IPS-18a (cell line): ENCODE data around the gene PPIL1.

Experiments
- H3K27ac ChIP-seq: one replicate; pipeline ENCODE4 v1.5.1; 2013; ENCODE audit warnings: low read length
- H3K27me3 ChIP-seq: one replicate; pipeline ENCODE4 v1.6.1; 2013; ENCODE audit warnings: mild to moderate bottlenecking, low read length; ENCODE audit not compliant: control insufficient read depth, insufficient read depth
- H3K36me3 ChIP-seq: one replicate; pipeline ENCODE4 v1.6.1; 2013; ENCODE audit warnings: low read depth, low read length; ENCODE audit not compliant: control insufficient read depth
- H3K4me1 ChIP-seq: one replicate; pipeline ENCODE4 v1.6.1; 2013; ENCODE audit warnings: low read depth, low read length; ENCODE audit not compliant: control insufficient read depth
- H3K4me3 ChIP-seq: one replicate; pipeline ENCODE4 v1.5.1; 2013; ENCODE audit warnings: low read length
- H3K9ac ChIP-seq: one replicate; pipeline ENCODE4 v1.6.1; 2013; ENCODE audit warnings: mild to moderate bottlenecking, low read length, moderate library complexity
- H3K9me3 ChIP-seq: one replicate; pipeline ENCODE4 v1.6.1; 2013; ENCODE audit warnings: low read depth, low read length; ENCODE audit not compliant: control insufficient read depth

Gene PPIL1

GRCh38 chr6:36805917-36806316 is 68.7 kb downstream of the PPIL1 start:
- Histone ChIP-seq H3K27ac (no peak overlapping the region), H3K4me3 (no peak overlapping the region), H3K9ac (no peak overlapping the region), H3K36me3 (no peaks in the 10 kb centered on the region), H3K27me3 (no peaks in the 10 kb centered on the region), H3K9me3 (no peaks in the 10 kb centered on the region), H3K4me1 (peaks cover 24% of the 10 kb centered on the region)

GRCh38 chr6:36805096-36805797 is 69.4 kb downstream of the PPIL1 start:
- H3K9me3 ChIP-seq: no peaks in the 10 kb centered on the region
- H3K27me3 ChIP-seq: no peaks in the 10 kb centered on the region
- peaks cover 24% of the 10 kb centered on the region for H3K4me1 ChIP-seq
- no peaks in the 10 kb centered on the region for H3K36me3 ChIP-seq
- peak overlapping the region; percentile 25 for H3K9ac ChIP-seq
- H3K4me3 ChIP-seq: peak overlapping the region; percentile 15
- H3K27ac ChIP-seq: no peak overlapping the region
